ENCODE measurements around the gene KIF18B.

DNA sequence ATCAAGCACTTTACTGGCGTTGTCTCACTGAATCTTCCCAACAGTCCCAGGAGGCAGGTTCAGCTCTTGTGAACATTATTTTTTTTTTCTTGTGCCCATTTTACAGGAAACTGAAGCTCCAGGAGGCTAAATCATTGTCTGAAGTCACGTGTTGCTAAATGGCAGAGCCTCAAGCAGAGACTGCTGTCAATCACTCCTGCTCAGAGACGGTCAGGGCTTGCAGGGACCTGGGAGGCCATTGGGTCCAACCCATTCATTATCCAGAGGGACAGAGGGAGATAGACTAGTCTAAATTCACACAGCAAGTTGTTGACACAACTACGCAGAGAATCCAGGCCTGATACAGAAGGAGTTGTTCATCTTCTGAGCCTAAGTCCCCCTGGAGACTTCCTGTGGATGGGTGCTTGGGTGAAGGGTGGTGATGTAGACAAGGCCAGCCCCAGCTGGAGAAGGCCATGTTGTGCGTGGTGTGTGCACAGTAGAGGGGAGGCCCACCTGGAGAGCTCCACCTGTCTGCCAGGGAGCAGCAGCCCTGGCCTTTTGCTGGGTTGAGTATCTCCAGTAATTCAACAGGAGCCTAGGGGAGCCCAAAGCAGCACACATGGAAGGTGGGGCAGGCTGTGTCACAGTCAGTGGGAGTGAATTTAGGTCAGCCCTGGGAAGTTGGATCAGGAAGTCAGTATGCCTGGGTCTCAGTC is 44.8 kb upstream of the KIF18B start:
- TF ChIP-seq, protein P1, sequence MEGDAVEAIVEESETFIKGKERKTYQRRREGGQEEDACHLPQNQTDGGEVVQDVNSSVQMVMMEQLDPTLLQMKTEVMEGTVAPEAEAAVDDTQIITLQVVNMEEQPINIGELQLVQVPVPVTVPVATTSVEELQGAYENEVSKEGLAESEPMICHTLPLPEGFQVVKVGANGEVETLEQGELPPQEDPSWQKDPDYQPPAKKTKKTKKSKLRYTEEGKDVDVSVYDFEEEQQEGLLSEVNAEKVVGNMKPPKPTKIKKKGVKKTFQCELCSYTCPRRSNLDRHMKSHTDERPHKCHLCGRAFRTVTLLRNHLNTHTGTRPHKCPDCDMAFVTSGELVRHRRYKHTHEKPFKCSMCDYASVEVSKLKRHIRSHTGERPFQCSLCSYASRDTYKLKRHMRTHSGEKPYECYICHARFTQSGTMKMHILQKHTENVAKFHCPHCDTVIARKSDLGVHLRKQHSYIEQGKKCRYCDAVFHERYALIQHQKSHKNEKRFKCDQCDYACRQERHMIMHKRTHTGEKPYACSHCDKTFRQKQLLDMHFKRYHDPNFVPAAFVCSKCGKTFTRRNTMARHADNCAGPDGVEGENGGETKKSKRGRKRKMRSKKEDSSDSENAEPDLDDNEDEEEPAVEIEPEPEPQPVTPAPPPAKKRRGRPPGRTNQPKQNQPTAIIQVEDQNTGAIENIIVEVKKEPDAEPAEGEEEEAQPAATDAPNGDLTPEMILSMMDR (IDR thresholded peaks at IDR 0.05), result no peak
- TF ChIP-seq POLR2A (IDR thresholded peaks at IDR 0.05), result no peak
